T-cell (primary cell): ENCODE results near the gene ITGAD. TPM values are rescaled to one million over a fixed set of nuclear protein-coding genes. Genes with fewer than 3 reads are reported as not detected.

Source experiments
- ATAC-seq, 4 experiments: fragments of 200-7000 bp in 3 of 4; fragments of 150-1000 bp in 1 of 4; cut with Tn5 transposase; replicated peaks in 1 of 4; 1 replicate in 3 of 4; 2 replicates in 1 of 4; pipeline ENCODE4 v1.10.0; 2021; ENCODE audit warnings: moderate library complexity in 3 of 4, mild to moderate bottlenecking in 2 of 4, moderate number of reproducible peaks in 1 of 4
- CTCF ChIA-PET, 2 donors: fragments of 300-600 bp; sonication (Branson Sonifier 250); formaldehyde crosslinking; loops; one replicate each; lab custom pipeline; 2022; ENCODE audit warnings: antibody characterized with exemption in 2 of 2; lab: Charles Lee
- POLR2A ChIA-PET, 2 donors: fragments of 300-600 bp; sonication (Branson Sonifier 250); formaldehyde crosslinking; loops; one replicate each; lab custom pipeline; 2022; ENCODE audit warnings: antibody characterized with exemption in 2 of 2; lab: Charles Lee
- DNase-seq, 35 experiments: peaks; one replicate each; pipeline versions ENCODE4 v3.0.0 to v3.0.0-alpha.2; 2013 to 2023
- H3K27ac ChIP-seq: one replicate; pipeline ENCODE4 v1.5.1; 2013; ENCODE audit warnings: low read length
- H3K27me3 ChIP-seq, 2 experiments: replicated peaks in 1 of 2; 1 replicate in 1 of 2; 2 replicates in 1 of 2; pipeline versions ENCODE4 v1.6.1 to v1.7.0; 2013; ENCODE audit warnings: low read length in 1 of 2, mixed read lengths in 1 of 2; ENCODE audit not compliant: control insufficient read depth in 2 of 2, insufficient read depth in 2 of 2; ENCODE audit errors: extremely low read depth in 1 of 2
- H3K36me3 ChIP-seq, 2 donors: 1 replicate in 1 of 2; 2 replicates in 1 of 2; pipeline versions ENCODE4 v1.6.1 to v1.7.0; 2013; ENCODE audit warnings: low read length in 1 of 2; ENCODE audit not compliant: control insufficient read depth in 2 of 2, insufficient read depth in 1 of 2; ENCODE audit errors: extremely low read depth in 1 of 2
- H3K4me1 ChIP-seq, 2 experiments: 1 replicate in 1 of 2; 2 replicates in 1 of 2; pipeline versions ENCODE4 v1.6.1 to v1.7.0; 2013; ENCODE audit warnings: low read length in 2 of 2, mixed read lengths in 1 of 2; ENCODE audit not compliant: insufficient read depth in 2 of 2, control insufficient read depth in 1 of 2; ENCODE audit errors: extremely low read depth in 1 of 2
- H3K4me3 ChIP-seq, 2 donors: 1 replicate in 1 of 2; 2 replicates in 1 of 2; pipeline versions ENCODE4 v1.5.1 to v1.7.0; 2013; ENCODE audit warnings: mild to moderate bottlenecking in 2 of 2, low read length in 1 of 2, moderate library complexity in 1 of 2; ENCODE audit not compliant: control insufficient read depth in 1 of 2; ENCODE audit errors: extremely low read depth in 1 of 2
- H3K9me3 ChIP-seq: 2 replicates; pipeline ENCODE4 v1.7.0; 2013
- H3K27ac Mint-ChIP-seq, 2 donors: one replicate each; pipeline ENCODE4 v1.8.0; 2020 to 2021; ENCODE audit warnings: mild to moderate bottlenecking in 2 of 2, mixed read lengths in 2 of 2
- H3K27me3 Mint-ChIP-seq, 2 donors: one replicate each; pipeline ENCODE4 v1.8.0; 2021 to 2022; ENCODE audit warnings: mixed read lengths in 2 of 2
- H3K36me3 Mint-ChIP-seq: one replicate; pipeline ENCODE4 v1.8.0; 2021; ENCODE audit warnings: mixed read lengths
- H3K4me1 Mint-ChIP-seq, 3 donors: one replicate each; pipeline ENCODE4 v1.8.0; 2020 to 2022; ENCODE audit warnings: mixed read lengths in 3 of 3, mild to moderate bottlenecking in 1 of 3
- H3K4me3 Mint-ChIP-seq, 3 donors: one replicate each; pipeline ENCODE4 v1.8.0; 2020 to 2022; ENCODE audit warnings: mild to moderate bottlenecking in 3 of 3, mixed read lengths in 3 of 3, moderate library complexity in 3 of 3
- H3K9me3 Mint-ChIP-seq, 3 donors: one replicate each; pipeline ENCODE4 v1.8.0; 2020 to 2022; ENCODE audit warnings: mixed read lengths in 3 of 3
- WGBS: methylation state at CpG from one replicate; pipeline ENCODE4 v1.1.5; 2013; ENCODE audit warnings: missing lambda C conversion rate; ENCODE audit not compliant: insufficient coverage; 5-methylcytosine and 5-hydroxymethylcytosine counted together
- total RNA-seq, 35 experiments: library from RNA in 6 of 35; stranded (reverse) in 6 of 35; fragments of 120-200 nt in 1 of 35; gene quantifications; one replicate each; pipeline versions ENCODE4 v1.2.1 to v1.2.4 and lab custom pipeline; 2013 to 2026

Gene ITGAD
- total RNA-seq, 5 donors from 2014 or later (not counting 1 experiment from before 2014, with no cell fraction given): 0.22 to 0.70 (median 0.23) TPM; not detected in 2

DNA sequence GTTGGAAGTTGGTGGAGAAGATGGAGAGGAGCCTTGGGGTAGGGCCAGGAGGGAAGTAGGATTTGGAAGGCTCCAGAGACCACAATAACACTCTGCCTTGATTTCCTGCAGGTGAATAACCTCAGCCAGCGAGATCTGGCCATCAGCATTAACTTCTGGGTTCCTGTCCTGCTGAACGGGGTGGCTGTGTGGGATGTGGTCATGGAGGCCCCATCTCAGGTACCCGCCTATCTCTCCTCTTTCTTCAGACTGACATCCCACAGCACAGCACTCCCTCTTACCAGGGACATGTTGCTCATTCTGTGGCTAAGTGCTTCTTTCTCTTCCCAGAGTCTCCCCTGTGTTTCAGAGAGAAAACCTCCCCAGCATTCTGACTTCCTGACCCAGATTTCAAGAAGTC is 30.1 kb downstream of the ITGAD start:
- ATAC-seq: no peak
- H3K4me1 ChIP-seq: peaks cover 0 to 59% of the 10 kb centered on the region in 2 experiments
- H3K36me3 ChIP-seq: no peaks in the 10 kb centered on the region
- H3K9me3 ChIP-seq: no peaks in the 10 kb centered on the region
- Mint-ChIP-seq H3K4me1 (peaks cover 0 to 20% (median 18%) of the 10 kb centered on the region in 3 donors), H3K27me3 (peaks cover 3 to 7% of the 10 kb centered on the region in 2 donors), H3K9me3 (no peaks in the 10 kb centered on the region), H3K4me3 (no peak overlapping the region), H3K27ac (no peak overlapping the region), H3K36me3 (no peaks in the 10 kb centered on the region)
- no peak overlapping the region for H3K27ac ChIP-seq
- 43% methylated on average over 1 of the region's 3 CpGs for WGBS
- ChIA-PET CTCF (no interaction called here), POLR2A (no interaction called here)
- H3K27me3 ChIP-seq: peaks cover 0 to 2% of the 10 kb centered on the region in 2 experiments
- H3K4me3 ChIP-seq: no peak overlapping the region
- DNase-seq: no peak

DNA sequence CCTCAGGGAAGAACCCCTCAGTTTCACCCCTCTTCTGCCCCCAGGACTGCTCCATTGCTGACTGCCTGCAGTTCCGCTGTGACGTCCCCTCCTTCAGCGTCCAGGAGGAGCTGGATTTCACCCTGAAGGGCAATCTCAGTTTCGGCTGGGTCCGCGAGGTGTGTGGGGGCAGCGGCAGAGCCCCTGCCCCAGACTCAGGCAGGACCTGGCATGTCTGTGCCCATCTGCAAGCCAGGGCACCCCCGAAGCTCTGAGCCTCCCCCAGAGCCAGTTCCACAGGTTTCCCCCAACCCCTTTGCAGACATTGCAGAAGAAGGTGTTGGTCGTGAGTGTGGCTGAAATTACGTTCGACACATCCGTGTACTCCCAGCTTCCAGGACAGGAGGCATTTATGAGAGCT is 30.7 kb downstream of the ITGAD start:
- Histone ChIP-seq H3K27me3 (peaks cover 0 to 2% of the 10 kb centered on the region in 2 experiments), H3K4me3 (no peak overlapping the region), H3K9me3 (no peaks in the 10 kb centered on the region), H3K4me1 (peaks cover 0 to 56% of the 10 kb centered on the region in 2 experiments), H3K27ac (no peak overlapping the region), H3K36me3 (no peaks in the 10 kb centered on the region)
- CTCF ChIA-PET: no interaction called here
- H3K27me3 Mint-ChIP-seq: peaks cover 0 to 7% of the 10 kb centered on the region in 2 donors
- POLR2A ChIA-PET: no interaction called here
- ATAC-seq (no peak), DNase-seq (no peak)
- no peaks in the 10 kb centered on the region for H3K36me3 Mint-ChIP-seq
- no peaks in the 10 kb centered on the region for H3K9me3 Mint-ChIP-seq
- H3K27ac Mint-ChIP-seq: no peak overlapping the region
- WGBS: 100% methylated on average over 3 of the region's 12 CpGs
- no peak overlapping the region for H3K4me3 Mint-ChIP-seq
- H3K4me1 Mint-ChIP-seq: peaks cover 0 to 21% (median 20%) of the 10 kb centered on the region in 3 donors

DNA sequence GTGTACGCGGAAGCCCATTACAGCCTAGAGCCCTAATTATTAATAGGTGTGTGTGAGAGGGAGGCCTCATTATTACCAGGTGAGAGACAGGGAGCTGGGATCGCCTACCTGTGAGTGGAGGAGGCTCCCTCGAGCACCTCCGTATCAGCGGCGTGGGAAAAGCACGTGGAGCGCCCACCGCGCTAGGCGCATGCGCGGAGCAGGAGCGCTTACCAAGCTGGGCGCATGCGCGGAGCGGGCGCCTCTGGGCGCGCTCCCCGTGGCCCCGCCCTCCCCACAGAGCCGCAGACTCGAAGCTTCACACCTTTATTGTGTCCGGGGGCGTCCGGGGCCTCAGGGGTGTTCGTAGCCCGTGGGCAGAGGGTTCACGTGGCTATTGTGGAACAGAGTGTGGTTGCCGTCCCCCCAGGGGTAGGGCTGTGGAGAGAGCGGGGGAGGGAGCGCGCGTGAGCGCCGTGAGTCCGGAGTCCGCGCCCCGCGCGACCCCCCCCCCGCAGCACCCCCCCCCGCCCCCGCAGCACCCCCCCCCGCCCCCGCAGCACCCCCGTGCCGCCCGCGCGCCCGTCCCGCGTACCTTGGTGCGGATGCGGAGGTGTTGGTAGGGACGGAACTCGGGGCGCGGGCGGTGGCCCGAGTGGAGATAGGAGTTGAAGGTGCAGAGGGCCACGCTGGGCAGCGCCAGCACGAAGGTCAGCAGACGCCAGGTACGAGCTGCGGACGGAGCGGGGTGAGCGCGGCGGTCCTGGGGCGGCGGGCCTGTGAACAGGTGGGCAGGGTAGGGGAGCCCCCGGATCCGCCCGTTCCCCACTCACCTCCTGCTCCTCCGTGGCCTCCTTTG is 34.5 kb downstream of the ITGAD start:
- 46% methylated on average over 54 of the region's 83 CpGs for WGBS
- Histone ChIP-seq H3K27ac (no peak overlapping the region), H3K4me3 (peak overlapping the region in 1 of 2 donors; percentile 39), H3K4me1 (peaks cover 0 to 21% of the 10 kb centered on the region in 2 experiments), H3K9me3 (no peaks in the 10 kb centered on the region), H3K36me3 (no peaks in the 10 kb centered on the region), H3K27me3 (peaks cover 0 to 2% of the 10 kb centered on the region in 2 experiments)
- DNase-seq (peak in 34 of 35 experiments; percentile 19 to 79 (median 54)), ATAC-seq (peak; percentile 72 to 84 (median 77))
- Mint-ChIP-seq H3K27me3 (peaks cover 0 to 7% of the 10 kb centered on the region in 2 donors), H3K36me3 (no peaks in the 10 kb centered on the region), H3K27ac (no peak overlapping the region), H3K9me3 (no peaks in the 10 kb centered on the region), H3K4me3 (peak overlapping the region; percentile 50 to 53 (median 50)), H3K4me1 (peaks cover 0 to 9% (median 5%) of the 10 kb centered on the region in 3 donors)
- POLR2A ChIA-PET: no interaction called here
- CTCF ChIA-PET: interaction anchor here (0.5 to 1.4 kb wide), 2 partner anchors 28 to 286 kb away, joined by 3 to 4 read pairs; no protein-coding TSS in a partner anchor

DNA sequence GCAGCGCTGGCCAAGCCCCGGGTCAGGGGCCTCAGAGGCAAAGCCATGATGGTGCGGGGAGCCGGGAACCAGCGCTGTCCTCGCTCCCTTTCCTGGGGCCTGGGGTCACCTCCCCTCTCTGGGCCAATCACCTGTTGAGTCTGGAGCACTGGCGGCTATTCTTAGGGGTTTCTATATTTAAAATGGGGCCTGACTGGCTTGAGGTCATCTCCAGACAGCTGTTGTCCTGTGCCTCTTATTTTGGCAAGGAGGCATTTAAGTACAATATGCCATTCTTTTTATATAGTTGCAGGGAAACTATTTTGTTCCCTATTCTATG is 35.1 kb downstream of the ITGAD start, which contains the start of gene COX6A2:
Gene COX6A2 (minus strand): TSS at position 82 of the 319 bp plus-strand sequence. CDS start 35 bp downstream, at position 47.
- no peaks in the 10 kb centered on the region for H3K36me3 ChIP-seq
- no peaks in the 10 kb centered on the region for H3K36me3 Mint-ChIP-seq
- H3K27ac Mint-ChIP-seq: no peak within 1 kb of the TSS
- peak within 1 kb of the TSS; percentile 50 to 53 (median 50) for H3K4me3 Mint-ChIP-seq
- no peak for ATAC-seq
- no peak for DNase-seq
- peaks cover 0 to 7% of the 10 kb centered on the region in 2 donors for H3K27me3 Mint-ChIP-seq
- CTCF ChIA-PET: no interaction called here
- H3K27ac ChIP-seq: no peak within 1 kb of the TSS
- H3K4me1 ChIP-seq: peaks cover 0 to 15% of the 10 kb centered on the region in 2 experiments
- peaks cover 0 to 9% (median 4%) of the 10 kb centered on the region in 3 donors for H3K4me1 Mint-ChIP-seq
- POLR2A ChIA-PET: interaction anchor here in 1 of 2 donors (0.6 kb wide), 1 partner anchor 1064 kb away, joined by 4 read pairs; no protein-coding TSS in a partner anchor
- H3K9me3 Mint-ChIP-seq: no peaks in the 10 kb centered on the region
- H3K4me3 ChIP-seq: peak within 1 kb of the TSS in 1 of 2 donors; percentile 39
- H3K27me3 ChIP-seq: peaks cover 0 to 1% of the 10 kb centered on the region in 2 experiments
- 94% methylated on average over 6 of the region's 7 CpGs for WGBS
- no peaks in the 10 kb centered on the region for H3K9me3 ChIP-seq

DNA sequence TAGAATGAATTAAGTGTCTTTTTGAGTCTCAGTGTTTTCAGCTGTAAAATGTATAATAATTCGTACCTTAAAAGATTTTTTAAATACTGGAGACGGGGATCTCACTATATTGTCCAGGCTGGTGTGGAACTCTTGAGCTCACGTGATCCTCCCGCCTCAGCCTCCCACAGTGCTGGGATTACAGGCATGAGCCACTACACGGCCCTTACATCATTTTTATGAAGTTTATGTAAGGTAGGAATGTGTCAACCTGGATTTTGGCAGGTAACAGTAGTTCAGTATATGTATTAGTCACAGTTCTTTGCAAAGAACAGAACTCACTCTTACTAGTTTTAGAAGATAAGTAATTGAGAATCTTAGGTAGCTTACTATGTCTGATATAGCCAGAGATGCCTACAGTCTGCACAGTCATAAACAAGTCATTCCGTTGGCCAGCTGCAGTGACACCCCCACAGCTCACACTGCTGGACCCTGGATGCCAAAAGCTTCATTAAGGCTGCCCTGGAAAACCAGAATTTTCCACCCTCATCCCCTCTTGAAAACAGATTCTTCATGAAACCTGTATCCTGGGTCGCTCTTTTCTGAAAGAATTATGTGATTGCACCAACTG is 35.6 kb downstream of the ITGAD start:
- H3K4me3 Mint-ChIP-seq: peak overlapping the region in 2 of 3 donors; percentile 41 to 53
- no peaks in the 10 kb centered on the region for H3K36me3 ChIP-seq
- WGBS: 90% methylated on average over 2 of the region's 7 CpGs
- H3K27ac ChIP-seq: no peak overlapping the region
- no peaks in the 10 kb centered on the region for H3K36me3 Mint-ChIP-seq
- no peaks in the 10 kb centered on the region for H3K27me3 ChIP-seq
- no peak overlapping the region for H3K27ac Mint-ChIP-seq
- H3K27me3 Mint-ChIP-seq: peaks cover 0 to 7% of the 10 kb centered on the region in 2 donors
- H3K9me3 Mint-ChIP-seq: no peaks in the 10 kb centered on the region
- ChIA-PET CTCF (no interaction called here), POLR2A (interaction anchor here in 1 of 2 donors (0.6 kb wide), 1 partner anchor 1064 kb away, joined by 4 read pairs; no protein-coding TSS in a partner anchor)
- peaks cover 0 to 6% (median 0%) of the 10 kb centered on the region in 3 donors for H3K4me1 Mint-ChIP-seq
- no peak overlapping the region for H3K4me3 ChIP-seq
- H3K9me3 ChIP-seq: no peaks in the 10 kb centered on the region
- ATAC-seq (no peak), DNase-seq (no peak)
- peaks cover 0 to 11% of the 10 kb centered on the region in 2 experiments for H3K4me1 ChIP-seq

DNA sequence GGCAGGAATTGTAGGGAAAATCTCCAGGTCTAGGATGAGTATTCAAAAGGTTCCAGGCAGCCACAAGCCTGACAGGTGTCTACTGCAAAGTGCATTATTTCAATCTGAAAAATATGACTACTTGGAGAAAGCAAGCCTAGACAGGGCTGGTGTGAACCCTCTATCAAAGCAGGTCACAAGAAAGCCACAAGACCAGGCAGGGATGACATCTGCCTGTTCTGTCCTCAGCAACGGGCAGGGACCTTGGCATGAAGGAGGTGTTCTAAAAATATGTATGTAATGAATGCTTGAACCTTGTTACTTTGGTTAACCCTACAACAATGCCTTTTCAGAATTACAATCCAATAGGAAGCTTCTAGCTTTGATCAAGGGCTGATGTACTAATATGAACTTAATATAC is 36.2 kb downstream of the ITGAD start:
- no peaks in the 10 kb centered on the region for H3K9me3 ChIP-seq
- H3K27ac ChIP-seq: no peak overlapping the region
- H3K27ac Mint-ChIP-seq: no peak overlapping the region
- H3K9me3 Mint-ChIP-seq: no peaks in the 10 kb centered on the region
- no peaks in the 10 kb centered on the region for H3K36me3 ChIP-seq
- WGBS: no CpG with 5 or more reads among the region's 1 CpG
- H3K4me3 ChIP-seq: no peak overlapping the region
- no peak for ATAC-seq
- H3K27me3 Mint-ChIP-seq: peaks cover 0 to 6% of the 10 kb centered on the region in 2 donors
- no peak overlapping the region for H3K4me3 Mint-ChIP-seq
- no peaks in the 10 kb centered on the region for H3K36me3 Mint-ChIP-seq
- H3K27me3 ChIP-seq: no peaks in the 10 kb centered on the region
- peaks cover 0 to 6% (median 0%) of the 10 kb centered on the region in 3 donors for H3K4me1 Mint-ChIP-seq
- POLR2A ChIA-PET: no interaction called here
- H3K4me1 ChIP-seq: peaks cover 0 to 11% of the 10 kb centered on the region in 2 experiments
- DNase-seq: no peak
- CTCF ChIA-PET: interaction anchor here in 1 of 2 donors (0.6 kb wide), 1 partner anchor 14 kb away, joined by 4 read pairs; no protein-coding TSS in a partner anchor
